Ovary (tissue), 9 donors: ENCODE results near the gene U2AF1L4. TPM values are rescaled to one million over a fixed set of nuclear protein-coding genes. Genes with fewer than 3 reads are reported as not detected.
A peak's percentile ranks its signal among the peaks of the same experiment; 100 is the strongest.

ENCODE experiments used
- DNase-seq, 5 donors: peaks; one replicate each; pipeline ENCODE4 v3.0.0-alpha.2; 2019 to 2020
- H3K27ac ChIP-seq, 2 donors: fragments of 200-600 bp; one replicate each; pipeline versions ENCODE4 v1.5.1 to v1.8.0; 2019 to 2022
- H3K27me3 ChIP-seq: fragments of 200-600 bp; one replicate; pipeline ENCODE4 v1.8.0; 2022
- H3K36me3 ChIP-seq: fragments of 200-600 bp; sonication (generic); one replicate; pipeline ENCODE4 v1.5.1; 2019
- H3K4me1 ChIP-seq: one replicate; pipeline ENCODE4 v1.8.1; 2013; ENCODE audit warnings: mild to moderate bottlenecking, moderate library complexity; ENCODE audit not compliant: insufficient read depth
- H3K4me3 ChIP-seq: fragments of 200-600 bp; sonication (generic); one replicate; pipeline ENCODE4 v1.5.1; 2017
- H3K9me3 ChIP-seq, 2 donors: fragments of 200-600 bp in 1 of 2; sonication (generic) in 1 of 2; one replicate each; pipeline versions ENCODE4 v1.5.1 to v1.8.1; 2013 to 2019; ENCODE audit warnings: mild to moderate bottlenecking in 1 of 2, moderate library complexity in 1 of 2
- CTCF ChIP-seq, 3 donors: fragments of 450-650 bp in 2 of 3; fragments of 200-600 bp in 1 of 3; IDR thresholded peaks; one replicate each; pipeline versions ENCODE4 v1.5.1 to v1.8.0; 2016 to 2022; ENCODE audit warnings: antibody characterized with exemption in 3 of 3, mild to moderate bottlenecking in 1 of 3
- EP300 ChIP-seq: sonication (generic); formaldehyde crosslinking; IDR thresholded peaks from one replicate; pipeline ENCODE4 v1.6.1; 2017; ENCODE audit warnings: antibody characterized with exemption
- POLR2A ChIP-seq: fragments of 450-650 bp; IDR thresholded peaks from one replicate; pipeline ENCODE4 v1.6.1; 2017; ENCODE audit warnings: antibody characterized with exemption, mild to moderate bottlenecking, moderate library complexity
- WGBS, 3 donors: extraction: QIAGEN DNeasy Blood & Tissue Kit in 1 of 3; methylation state at CpG; one replicate each; pipeline versions ENCODE4 v1.1.5 to v1.1.7; 2013 to 2017; 5-methylcytosine and 5-hydroxymethylcytosine counted together
- intact Hi-C, 4 donors: fragments of 100-400 bp; cut with DNase I; formaldehyde crosslinking; loops; one replicate each; pipeline versions ENCODE4 v1.11.0 to v1.15.1; 2022 to 2023
- polyA plus RNA-seq, 2 donors: library from polyadenylated mRNA; stranded (reverse); fragments of 200-250 nt in 1 of 2; fragments of 350-450 nt in 1 of 2; fragmentation: Illumina TruSeq in 1 of 2; extraction: RNeasy Lipid Tissue Mini Kit (QIAGEN cat#74804) in 1 of 2; gene quantifications; one replicate each; pipeline ENCODE4 v1.2.3, GENCODE V29; 2013 to 2014
- total RNA-seq, 7 donors: library from RNA; depleted of rRNA in 2 of 7; stranded (reverse); fragments of >200 nt in 2 of 7; fragmentation: NEBNext Ultra II Directional in 3 of 7; extraction: Animal tissue kit (Norgen Biotek cat#: 25700) in 3 of 7; gene quantifications; one replicate each; pipeline versions ENCODE4 v1.1.0 to v1.2.4, GENCODE V29; 2016 to 2023
- donor health status: DM: no; HTN: no; CAD: no; lungs with moderate emphysema.
- donor health status: DM: no; HTN: no; CAD: no.
- donor health status: Bipolar disorder and iron deficiency.
- donor health status: DM: yes; HTN: yes; CAD: no.
- donor health status: DM: no; HTN: no; CAD: no.
- donor health status: DM: yes; HTN: yes; CAD: no.

The U2AF1L4 gene
- total and polyA plus RNA-seq, 9 donors: 16.7 to 37.7 (median 25.6) TPM

GRCh38 chr19:35703343-35703742 lies 41.9 kb downstream of the U2AF1L4 start:
- TF ChIP-seq POLR2A: no peak
- TF ChIP-seq EP300: no peak
- WGBS, 3 donors: 35 to 56% (median 44%) methylated on average over 9 of the region's 9 CpGs
- no peak overlapping the region for H3K4me3 ChIP-seq
- H3K27me3 ChIP-seq: no peaks in the 10 kb centered on the region
- H3K27ac ChIP-seq: no peak overlapping the region
- no peaks in the 10 kb centered on the region for H3K4me1 ChIP-seq
- H3K9me3 ChIP-seq: no peaks in the 10 kb centered on the region
- intact Hi-C loops: no loop called here
- no peak for DNase-seq
- H3K36me3 ChIP-seq: no peaks in the 10 kb centered on the region

- Histone ChIP-seq H3K4me3 (peak overlapping the region; percentile 53), H3K4me1 (no peaks in the 10 kb centered on the region), H3K27me3 (no peaks in the 10 kb centered on the region), H3K27ac (no peak overlapping the region), H3K9me3 (no peaks in the 10 kb centered on the region), H3K36me3 (no peaks in the 10 kb centered on the region)
- 0 to 1% (median 0%) methylated on average over 34 to 50 of the region's 50 CpGs for WGBS, 3 donors
- peak; percentile 89 to 95 (median 91) for DNase-seq
- intact Hi-C loops: no loop called here
- TF ChIP-seq CTCF (IDR thresholded peaks at IDR 0.05) (no peak), EP300 (no peak), POLR2A (no peak)
These were observed 42.8 kb downstream of the U2AF1L4 start for GRCh38 chr19:35702223-35703012.

- WGBS, 3 donors: 68 to 75% (median 69%) methylated on average over 4 of the region's 4 CpGs
- TF ChIP-seq CTCF (IDR thresholded peaks at IDR 0.05): no peak
- TF ChIP-seq EP300: no peak
- no peak for TF ChIP-seq POLR2A
These were observed 48.4 kb downstream of the U2AF1L4 start for GRCh38 chr19:35696835-35697234.

GRCh38 chr19:35695895-35696422 lies 49.3 kb downstream of the U2AF1L4 start:
- intact Hi-C loops: loop anchor here in 3 of 4 donors (2.0 to 10.0 kb wide), 6 partner anchors 19 to 239 kb away; partner anchors contain the start of gene LRFN3 (in 2 of the 3)

More at GRCh38 chr19:35696835-35697234, 48.4 kb downstream of the U2AF1L4 start:
- H3K36me3 ChIP-seq: no peaks in the 10 kb centered on the region
- H3K4me3 ChIP-seq: no peak overlapping the region
- no peaks in the 10 kb centered on the region for H3K4me1 ChIP-seq
- H3K27ac ChIP-seq: no peak overlapping the region
- no peak for DNase-seq
- no peaks in the 10 kb centered on the region for H3K27me3 ChIP-seq
- H3K9me3 ChIP-seq: no peaks in the 10 kb centered on the region
- intact Hi-C loops: loop anchor here in 2 of 4 donors (2.0 to 10.0 kb wide), 3 partner anchors 18 to 238 kb away; partner anchors contain the start of gene LRFN3 (in 2 of the 2)

More at GRCh38 chr19:35695895-35696422, 49.3 kb downstream of the U2AF1L4 start:
- Histone ChIP-seq H3K4me3 (no peak overlapping the region), H3K9me3 (no peaks in the 10 kb centered on the region), H3K4me1 (no peaks in the 10 kb centered on the region), H3K27ac (no peak overlapping the region), H3K36me3 (no peaks in the 10 kb centered on the region), H3K27me3 (no peaks in the 10 kb centered on the region)
- no peak for DNase-seq
- TF ChIP-seq EP300 (no peak), POLR2A (no peak), CTCF (IDR thresholded peaks at IDR 0.05) (no peak)
- WGBS, 3 donors: 72 to 84% (median 80%) methylated on average over 2 of the region's 2 CpGs
